Ovary (tissue), 3 donors: ENCODE measurements around the gene RNF182.

Source experiments
- EP300 ChIP-seq: sonication (generic); formaldehyde crosslinking; IDR thresholded peaks from one replicate; pipeline ENCODE4 v1.6.1; 2017; ENCODE audit warnings: antibody characterized with exemption
- TF ChIP-seq, protein P1 (sequence below), 3 donors: fragments of 450-650 bp in 2 of 3; fragments of 200-600 bp in 1 of 3; IDR thresholded peaks; one replicate each; pipeline versions ENCODE4 v1.5.1 to v1.8.0; 2016 to 2022; ENCODE audit warnings: antibody characterized with exemption in 3 of 3, mild to moderate bottlenecking in 1 of 3
- donor health status: DM: no; HTN: no; CAD: no.

DNA sequence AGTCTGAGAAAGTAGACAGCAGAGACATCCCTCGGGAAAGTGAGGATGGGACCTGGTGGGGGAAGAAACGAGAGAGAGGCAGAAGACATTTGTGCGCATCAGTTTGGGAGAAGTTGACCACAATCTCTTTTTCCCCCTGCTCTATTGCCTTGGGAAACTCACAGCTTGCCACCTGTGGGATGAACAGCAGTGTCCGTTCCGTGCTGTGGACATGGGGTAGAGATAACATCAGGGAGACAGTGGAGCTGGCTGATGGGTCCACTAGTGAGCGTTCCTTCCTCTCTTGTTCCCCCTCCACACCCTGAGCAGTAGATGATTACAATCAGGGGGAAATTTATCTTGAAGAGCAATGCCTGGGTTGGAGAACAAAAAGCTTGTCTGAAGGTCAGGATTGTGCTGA, 21.8 kb upstream of the RNF182 start:
- TF ChIP-seq, protein P1, sequence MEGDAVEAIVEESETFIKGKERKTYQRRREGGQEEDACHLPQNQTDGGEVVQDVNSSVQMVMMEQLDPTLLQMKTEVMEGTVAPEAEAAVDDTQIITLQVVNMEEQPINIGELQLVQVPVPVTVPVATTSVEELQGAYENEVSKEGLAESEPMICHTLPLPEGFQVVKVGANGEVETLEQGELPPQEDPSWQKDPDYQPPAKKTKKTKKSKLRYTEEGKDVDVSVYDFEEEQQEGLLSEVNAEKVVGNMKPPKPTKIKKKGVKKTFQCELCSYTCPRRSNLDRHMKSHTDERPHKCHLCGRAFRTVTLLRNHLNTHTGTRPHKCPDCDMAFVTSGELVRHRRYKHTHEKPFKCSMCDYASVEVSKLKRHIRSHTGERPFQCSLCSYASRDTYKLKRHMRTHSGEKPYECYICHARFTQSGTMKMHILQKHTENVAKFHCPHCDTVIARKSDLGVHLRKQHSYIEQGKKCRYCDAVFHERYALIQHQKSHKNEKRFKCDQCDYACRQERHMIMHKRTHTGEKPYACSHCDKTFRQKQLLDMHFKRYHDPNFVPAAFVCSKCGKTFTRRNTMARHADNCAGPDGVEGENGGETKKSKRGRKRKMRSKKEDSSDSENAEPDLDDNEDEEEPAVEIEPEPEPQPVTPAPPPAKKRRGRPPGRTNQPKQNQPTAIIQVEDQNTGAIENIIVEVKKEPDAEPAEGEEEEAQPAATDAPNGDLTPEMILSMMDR (IDR thresholded peaks at IDR 0.05): no peak
- no peak for TF ChIP-seq EP300
